ENCODE measurements around the gene TM6SF1. TPM values are rescaled to one million over a fixed set of nuclear protein-coding genes. Genes with fewer than 3 reads are reported as not detected.
A peak's percentile ranks its signal among the peaks of the same experiment; 100 is the strongest.

Gene TM6SF1
- total RNA-seq, 2 donors from 2014 or later = 0.84 to 2.6 TPM

DNA sequence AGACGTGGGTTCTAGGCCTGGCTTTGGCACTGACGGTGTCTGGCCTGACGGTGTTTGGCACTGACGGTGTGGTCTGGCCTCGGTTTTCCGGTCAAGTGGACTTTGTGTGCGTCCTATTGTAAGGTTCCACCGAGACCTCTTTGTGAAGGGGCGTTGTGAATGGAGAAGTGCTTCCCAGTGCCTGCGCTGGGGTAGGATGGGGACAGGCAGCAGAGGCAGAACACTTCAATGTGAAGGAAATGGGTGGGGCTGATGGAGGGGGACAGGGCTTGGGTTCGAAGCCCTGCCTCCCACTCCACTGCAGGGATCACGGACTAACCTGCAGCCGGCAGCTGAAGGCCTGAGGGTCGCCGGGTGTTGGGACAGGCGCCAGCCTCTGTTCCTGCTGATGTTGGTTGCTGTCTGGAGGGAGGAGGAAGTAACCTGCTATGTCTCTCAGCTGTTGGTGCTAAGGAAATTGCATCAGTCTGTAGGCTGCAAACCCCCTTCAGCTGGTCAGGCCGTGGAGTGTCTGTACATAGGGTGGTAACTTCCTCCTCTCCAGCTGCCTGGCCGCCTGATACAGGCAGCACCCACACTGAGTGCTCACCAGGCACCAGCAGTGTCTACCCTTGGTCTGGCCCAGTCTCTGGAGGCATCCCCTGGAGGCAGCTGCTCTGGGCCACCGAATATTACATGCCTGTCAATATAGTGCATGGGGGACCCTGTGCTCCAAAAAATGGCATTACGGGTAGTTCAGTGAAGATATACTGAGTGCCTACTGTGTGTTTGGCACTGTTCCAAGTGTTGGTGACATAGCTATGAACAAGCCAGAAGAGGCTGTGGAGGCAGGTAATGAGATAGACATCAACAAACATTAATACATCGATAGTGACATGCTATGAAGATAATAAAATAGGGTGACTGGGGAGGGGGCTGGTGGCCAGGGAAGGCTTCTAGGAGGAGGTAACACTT lies 1.1 kb downstream of the TM6SF1 start:
- ATAC-seq (peak; percentile 66), DNase-seq (ENCODE audit: low spot score in 2 of 2) (peak in 1 of 2 donors; percentile 10)
- Mint-ChIP-seq H3K36me3 (peaks cover 5 to 6% of the 10 kb centered on the region in 2 donors), H3K27ac (peak overlapping the region in 1 of 2 donors; percentile 66), H3K9me3 (peaks cover 5% of the 10 kb centered on the region in 2 donors)

DNA sequence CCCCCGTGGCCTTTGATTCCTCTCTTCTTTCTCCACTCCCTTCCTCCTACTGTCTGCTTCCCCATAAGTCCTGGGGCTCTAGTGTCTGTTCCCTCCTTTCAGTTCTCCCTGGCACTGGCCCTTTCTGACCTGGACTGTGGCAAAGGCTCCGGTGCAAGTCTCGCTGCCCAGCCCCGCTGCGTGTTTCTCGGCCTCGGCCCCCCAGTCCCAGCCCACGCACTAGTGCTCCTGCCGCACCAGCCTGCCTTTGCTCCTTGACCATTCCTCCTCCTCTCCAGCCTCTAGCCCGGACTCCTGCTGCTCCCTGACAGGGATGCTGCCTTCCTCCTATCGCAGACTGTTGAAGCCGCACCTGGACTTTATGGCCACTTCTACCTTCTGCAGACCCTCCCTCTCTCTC lies 2.1 kb downstream of the TM6SF1 start:
- DNase-seq (ENCODE audit: low spot score in 2 of 2) (no peak), ATAC-seq (no peak)
- Mint-ChIP-seq H3K27ac (no peak overlapping the region), H3K36me3 (peaks cover 5 to 6% of the 10 kb centered on the region in 2 donors), H3K9me3 (peaks cover 5% of the 10 kb centered on the region in 2 donors)

DNA sequence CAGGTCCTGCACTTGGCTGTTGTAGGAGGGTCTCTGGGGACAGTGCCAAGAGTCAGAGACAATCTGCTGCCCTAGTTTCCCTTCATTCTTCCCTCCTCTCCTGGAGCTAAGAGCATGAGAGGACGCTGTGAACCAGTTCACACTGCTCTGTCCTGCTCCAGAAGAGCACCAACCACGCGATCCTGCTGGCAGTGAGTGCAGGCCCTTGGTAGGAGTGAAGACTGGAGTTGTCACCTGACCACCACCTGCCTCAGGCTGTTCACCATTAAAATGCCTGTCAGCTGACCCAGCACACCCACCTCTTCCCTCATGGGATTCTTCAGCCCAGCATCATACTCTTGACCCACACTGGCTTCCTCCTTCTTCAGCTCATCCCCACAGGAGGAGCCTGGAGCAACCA lies 2.9 kb downstream of the TM6SF1 start:
- H3K9me3 Mint-ChIP-seq = peaks cover 5% of the 10 kb centered on the region in 2 donors
- DNase-seq (ENCODE audit: low spot score in 2 of 2) (no peak), ATAC-seq (no peak)
- no peak overlapping the region for H3K27ac Mint-ChIP-seq
- peaks cover 5 to 6% of the 10 kb centered on the region in 2 donors for H3K36me3 Mint-ChIP-seq

DNA sequence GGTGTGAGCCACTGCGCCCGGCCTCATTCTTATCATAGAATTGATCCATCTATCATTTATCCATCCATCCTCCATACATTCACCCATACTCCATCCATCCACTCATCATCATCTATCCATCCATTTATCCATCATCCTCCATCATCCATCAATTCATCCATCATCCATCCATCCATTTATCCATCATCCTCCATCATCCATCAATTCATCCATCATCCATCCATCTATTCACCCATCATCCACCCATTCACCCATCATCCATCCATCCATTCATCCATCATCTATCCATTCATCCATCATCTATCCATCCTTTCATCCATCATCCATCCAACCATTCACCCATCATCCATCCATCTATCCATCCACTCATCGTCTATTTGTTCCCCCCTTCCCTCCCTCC lies 3.7 kb downstream of the TM6SF1 start:
- peaks cover 5% of the 10 kb centered on the region in 2 donors for H3K9me3 Mint-ChIP-seq
- H3K36me3 Mint-ChIP-seq = peaks cover 5 to 6% of the 10 kb centered on the region in 2 donors
- ATAC-seq (no peak), DNase-seq (ENCODE audit: low spot score in 2 of 2) (no peak)
- no peak overlapping the region for H3K27ac Mint-ChIP-seq

DNA sequence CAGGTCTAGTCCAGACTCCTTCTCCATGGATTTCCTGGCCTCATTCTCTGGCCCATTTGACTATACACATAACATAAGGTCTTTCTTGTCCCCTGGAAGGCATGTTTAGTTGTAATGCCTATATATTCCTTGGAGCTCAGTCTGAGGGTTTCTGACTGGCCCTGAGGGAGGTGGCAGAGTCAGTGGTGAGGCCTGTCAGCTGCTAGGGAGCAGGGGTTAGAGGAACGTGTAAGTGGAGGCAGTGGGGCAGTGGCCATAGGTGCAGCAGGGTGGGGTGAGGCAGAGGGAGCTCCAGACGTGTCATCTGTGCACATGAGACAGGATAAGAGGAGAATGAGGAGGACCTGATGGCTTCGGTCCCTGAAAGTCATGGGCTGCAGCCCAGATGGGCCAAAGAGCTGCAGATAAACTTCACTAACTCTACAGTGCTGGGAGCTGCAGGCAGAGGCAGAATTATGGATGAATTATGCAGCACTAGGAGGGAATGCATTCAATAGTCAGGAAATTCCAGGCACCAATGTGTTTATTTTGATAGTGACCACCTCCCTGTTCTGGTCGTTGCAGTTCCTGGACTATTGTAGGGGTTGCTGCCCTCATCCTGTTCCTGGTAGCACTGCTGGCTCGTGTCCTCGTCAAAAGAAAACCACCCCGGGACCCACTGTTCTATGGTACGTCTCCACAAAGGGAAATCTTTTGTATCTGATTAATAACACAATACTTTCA lies 4.9 kb downstream of the TM6SF1 start:
- H3K9me3 Mint-ChIP-seq = peaks cover 5% of the 10 kb centered on the region in 2 donors
- no peak overlapping the region for H3K27ac Mint-ChIP-seq
- no peaks in the 10 kb centered on the region for H3K36me3 Mint-ChIP-seq
- DNase-seq (ENCODE audit: low spot score in 2 of 2) = no peak
- ATAC-seq = no peak

DNA sequence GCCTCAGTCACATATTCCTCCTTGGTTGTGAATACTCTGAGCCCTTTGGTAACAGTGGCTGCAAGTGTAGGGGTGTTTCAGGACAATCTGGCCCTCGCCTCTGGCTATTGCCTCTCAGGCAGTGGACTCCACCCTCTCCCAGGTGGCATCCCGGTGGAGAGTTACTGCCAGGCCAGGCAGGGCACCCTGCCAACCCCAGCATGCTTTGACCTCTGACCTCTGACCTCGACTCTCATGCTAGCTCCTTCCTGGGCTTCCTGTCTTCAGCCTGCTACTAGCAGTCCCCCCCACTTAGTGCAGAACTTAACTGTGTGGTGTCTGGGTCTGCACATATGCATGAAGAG lies 5.5 kb downstream of the TM6SF1 start:
- no peak overlapping the region for H3K27ac Mint-ChIP-seq
- no peak for DNase-seq (ENCODE audit: low spot score in 2 of 2)
- H3K9me3 Mint-ChIP-seq = peaks cover 5% of the 10 kb centered on the region in 2 donors

DNA sequence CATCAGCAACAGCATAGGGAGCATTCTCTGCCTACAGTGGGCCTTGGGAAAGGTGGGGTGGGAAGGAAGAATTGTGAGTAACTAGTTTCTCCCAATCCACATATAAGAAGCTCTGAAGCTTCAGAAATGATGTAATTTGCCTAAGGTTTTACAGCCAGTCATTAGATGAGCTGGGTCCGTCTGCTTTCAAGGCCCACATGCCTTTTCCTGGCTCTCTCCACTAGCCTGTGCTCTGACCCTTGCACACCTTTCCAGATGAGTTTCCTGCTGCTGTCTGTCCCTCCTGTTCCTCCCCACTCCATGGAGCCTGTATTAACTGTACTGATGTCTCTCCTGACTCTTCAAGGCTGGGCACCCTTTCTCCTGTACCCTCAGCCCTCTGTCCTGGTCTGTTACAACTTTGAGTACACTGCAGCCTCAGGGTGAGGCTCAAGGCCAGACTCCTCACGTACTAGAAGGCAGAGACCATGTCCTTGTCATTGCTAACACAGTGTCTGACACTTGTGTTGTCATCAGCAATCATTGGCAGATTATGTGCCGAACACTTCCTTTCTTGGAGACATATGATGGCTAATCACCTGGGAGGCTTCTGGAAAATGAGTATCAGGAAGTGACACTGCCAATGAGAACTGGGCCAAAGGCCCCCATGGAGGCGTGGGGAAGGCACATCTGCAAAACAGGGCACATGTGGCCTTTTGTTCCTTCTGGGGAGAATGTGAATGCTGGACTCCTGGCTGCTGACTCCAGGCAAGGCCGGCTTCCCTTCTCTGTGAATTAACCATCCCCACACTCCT lies 6.6 kb downstream of the TM6SF1 start:
- H3K27ac Mint-ChIP-seq = peak overlapping the region in 1 of 2 donors; percentile 3
- ATAC-seq = no peak
- no peak for DNase-seq (ENCODE audit: low spot score in 2 of 2)
- no peaks in the 10 kb centered on the region for H3K36me3 Mint-ChIP-seq
- peaks cover 5% of the 10 kb centered on the region in 2 donors for H3K9me3 Mint-ChIP-seq

More for the DNA sequence above, 5.5 kb downstream of the TM6SF1 start:
- ATAC-seq = no peak
- no peaks in the 10 kb centered on the region for H3K36me3 Mint-ChIP-seq

DNA sequence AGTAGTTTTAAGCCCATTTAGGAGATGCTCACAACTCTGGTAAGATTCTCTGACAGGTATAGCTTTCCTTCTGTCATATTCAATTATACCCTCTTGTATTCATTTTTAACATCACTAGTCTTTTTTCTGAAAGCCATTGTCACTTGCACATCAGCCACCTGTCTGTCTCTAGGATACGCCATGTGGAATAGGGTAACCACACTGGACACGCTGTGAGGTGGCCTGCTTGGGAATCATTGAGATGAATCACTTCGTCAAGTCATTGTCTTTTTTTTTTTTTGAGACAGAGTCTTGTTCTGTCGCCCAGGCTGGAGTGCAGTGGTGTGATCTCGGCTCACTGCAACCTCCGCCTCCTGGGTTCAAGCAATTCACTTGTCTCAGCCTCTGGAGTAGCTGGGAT lies 7.4 kb downstream of the TM6SF1 start:
- Mint-ChIP-seq H3K9me3 (peaks cover 5% of the 10 kb centered on the region in 2 donors), H3K27ac (no peak overlapping the region), H3K36me3 (no peaks in the 10 kb centered on the region)
- ATAC-seq (no peak), DNase-seq (ENCODE audit: low spot score in 2 of 2) (no peak)

DNA sequence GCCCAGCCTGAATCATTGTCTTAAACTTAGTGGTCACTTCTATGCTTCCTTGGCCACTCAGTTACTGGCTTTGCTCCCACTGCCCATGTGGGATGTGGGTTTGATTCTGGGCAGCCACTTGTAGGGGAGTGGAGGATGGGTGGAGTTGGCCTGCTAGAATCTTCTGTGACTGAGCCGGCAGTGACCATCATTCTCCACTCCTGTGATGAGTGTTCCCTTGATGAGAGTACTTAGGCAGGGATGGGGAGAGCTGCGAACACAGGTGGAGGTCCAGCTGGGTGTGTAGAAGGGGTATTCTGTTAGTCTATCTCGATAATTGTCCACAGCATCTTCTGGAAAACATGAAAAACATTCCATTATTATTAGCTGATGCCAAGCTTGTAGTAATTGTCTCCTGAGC lies 8.0 kb downstream of the TM6SF1 start:
- no peak for DNase-seq (ENCODE audit: low spot score in 2 of 2)
- Mint-ChIP-seq H3K9me3 (peaks cover 5% of the 10 kb centered on the region in 2 donors), H3K27ac (no peak overlapping the region), H3K36me3 (no peaks in the 10 kb centered on the region)
- peak; percentile 65 for ATAC-seq

DNA sequence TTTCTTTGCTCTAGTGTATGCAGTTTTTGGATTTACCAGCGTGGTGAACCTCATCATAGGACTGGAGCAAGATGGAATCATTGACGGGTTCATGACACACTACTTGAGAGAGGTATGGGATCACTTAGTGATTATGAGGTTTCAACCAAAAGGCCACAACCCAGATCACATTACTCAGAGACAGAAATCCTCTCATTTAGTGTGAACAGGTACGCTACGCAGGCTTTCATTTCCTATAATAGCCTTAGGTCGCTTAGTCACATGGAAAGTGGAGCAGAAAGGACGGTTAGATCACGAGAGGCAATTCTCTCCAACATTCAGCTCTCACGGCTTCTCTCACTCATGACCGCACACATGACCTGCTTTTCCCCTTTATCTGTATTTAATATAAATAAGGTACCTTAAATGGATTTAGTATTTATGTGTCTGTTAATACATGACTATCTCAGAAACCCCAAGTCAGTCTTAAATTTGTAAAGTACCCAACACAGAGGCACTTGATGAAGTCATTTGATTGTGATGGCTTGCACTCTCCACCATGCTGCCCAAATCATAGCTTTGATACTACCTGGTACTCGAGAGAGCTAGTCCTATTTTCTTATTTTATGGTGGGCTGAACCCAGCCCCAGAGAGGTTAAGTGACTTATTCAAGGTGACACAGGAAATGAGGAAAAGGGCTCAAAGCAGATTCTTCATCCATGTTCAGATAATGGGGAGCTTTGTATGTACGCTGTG lies 8.6 kb downstream of the TM6SF1 start:
- Mint-ChIP-seq H3K27ac (no peak overlapping the region), H3K36me3 (no peaks in the 10 kb centered on the region), H3K9me3 (peaks cover 5% of the 10 kb centered on the region in 2 donors)
- ATAC-seq (peak; percentile 85 to 92), DNase-seq (ENCODE audit: low spot score in 2 of 2) (no peak)

DNA sequence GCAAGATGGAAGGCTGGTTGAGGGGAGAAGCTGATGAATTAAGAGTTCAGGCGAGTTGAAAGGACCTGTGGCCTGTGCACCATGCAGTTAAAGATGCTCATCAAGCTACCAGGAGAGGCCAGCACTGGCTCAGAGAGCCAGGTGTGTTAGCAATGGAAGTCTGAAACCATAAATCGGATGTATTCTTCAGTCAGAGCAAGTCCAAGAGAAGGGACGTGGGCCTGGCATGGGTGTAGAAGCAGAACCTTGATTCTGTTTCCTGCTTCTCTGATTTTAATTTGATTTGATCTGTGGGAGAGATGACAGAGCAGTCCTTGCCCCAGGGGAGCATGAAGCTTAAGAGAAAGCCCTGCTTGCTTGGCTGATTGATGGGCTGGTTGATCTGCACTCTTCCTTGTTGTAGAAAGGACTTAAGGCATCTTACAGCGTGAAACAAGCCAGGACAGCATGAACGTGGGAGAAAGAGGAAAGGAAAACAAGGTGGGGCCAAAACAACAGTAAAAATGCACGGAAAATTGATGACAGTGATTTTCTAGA lies 10.9 kb downstream of the TM6SF1 start:
- Mint-ChIP-seq H3K36me3 (no peaks in the 10 kb centered on the region), H3K9me3 (no peaks in the 10 kb centered on the region), H3K27ac (no peak overlapping the region)
- ATAC-seq = no peak
- DNase-seq (ENCODE audit: low spot score in 2 of 2) = no peak

DNA sequence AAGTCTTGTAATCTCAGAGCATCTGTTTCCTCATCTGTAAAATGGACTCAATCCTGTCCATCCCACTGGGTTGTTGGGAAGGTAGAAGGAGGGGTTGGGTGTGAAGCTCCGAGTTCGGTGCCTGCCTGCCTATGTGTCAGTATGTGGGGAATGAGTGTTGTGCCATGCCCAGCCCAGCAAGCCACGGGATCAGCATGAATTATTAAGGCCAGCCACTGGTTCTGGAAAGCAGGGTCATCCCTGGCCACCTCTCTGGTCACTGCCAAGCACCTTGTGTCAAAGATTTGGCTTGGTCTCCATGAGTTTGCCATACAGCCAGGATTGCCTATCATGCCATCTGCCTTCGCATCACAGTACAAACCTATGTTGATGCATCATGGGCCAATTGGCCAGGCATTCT lies 11.5 kb downstream of the TM6SF1 start:
- DNase-seq (ENCODE audit: low spot score in 2 of 2) (no peak), ATAC-seq (no peak)
- Mint-ChIP-seq H3K27ac (no peak overlapping the region), H3K9me3 (no peaks in the 10 kb centered on the region), H3K36me3 (no peaks in the 10 kb centered on the region)

DNA sequence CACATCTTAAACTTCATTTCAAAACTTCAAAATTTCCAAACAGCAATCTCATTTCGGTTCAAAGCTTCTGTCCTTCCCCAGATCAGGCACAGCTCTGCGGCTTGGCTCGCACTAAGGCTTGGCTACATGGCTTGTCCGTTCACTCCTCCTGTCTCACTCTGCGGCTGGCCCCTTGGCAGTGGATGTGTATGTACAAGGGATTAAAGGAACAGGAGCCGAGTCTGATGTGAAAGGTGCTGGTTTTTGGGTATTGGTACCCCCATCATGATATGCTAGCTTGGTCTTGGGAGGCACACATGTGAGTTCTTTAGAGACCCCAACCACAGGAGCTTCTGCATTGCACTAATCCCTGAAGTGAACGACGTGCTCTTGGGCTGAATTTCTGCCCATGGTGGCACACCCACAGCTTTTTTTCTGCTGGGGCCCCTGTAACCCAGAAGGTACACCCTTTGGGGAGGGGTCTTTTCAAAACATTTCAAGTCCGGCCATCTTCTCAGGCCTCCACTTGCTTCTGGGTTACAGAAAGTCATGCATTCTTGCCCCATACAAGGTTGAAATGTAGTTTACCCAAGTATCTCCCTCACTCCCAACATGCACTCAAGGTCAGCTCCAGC lies 12.6 kb downstream of the TM6SF1 start:
- ATAC-seq = no peak

DNA sequence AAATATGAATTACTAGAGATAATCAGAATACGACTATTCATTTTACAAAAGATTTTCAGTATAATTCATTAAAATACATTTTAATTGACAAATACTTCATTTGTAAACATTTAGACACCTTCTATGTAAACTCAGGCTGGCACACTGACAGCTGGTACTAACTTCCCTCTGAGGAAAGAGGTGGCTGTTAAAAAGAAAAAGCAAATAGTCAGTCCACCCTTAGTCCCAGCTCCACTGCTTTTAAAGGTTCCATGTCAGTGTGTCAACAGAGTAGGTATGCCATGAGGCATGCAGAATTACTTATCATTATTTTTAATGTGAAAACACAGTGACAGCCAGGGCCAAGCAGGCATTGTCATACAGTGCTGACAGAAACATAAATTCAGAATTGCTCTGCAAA lies 16.1 kb downstream of the TM6SF1 start:
- ATAC-seq (no peak), DNase-seq (ENCODE audit: low spot score in 2 of 2) (no peak)
- Mint-ChIP-seq H3K27ac (no peak overlapping the region), H3K9me3 (no peaks in the 10 kb centered on the region), H3K36me3 (no peaks in the 10 kb centered on the region)

More for the DNA sequence above, 12.6 kb downstream of the TM6SF1 start:
- Mint-ChIP-seq H3K27ac (no peak overlapping the region), H3K36me3 (no peaks in the 10 kb centered on the region), H3K9me3 (no peaks in the 10 kb centered on the region)
- DNase-seq (ENCODE audit: low spot score in 2 of 2) = no peak

DNA sequence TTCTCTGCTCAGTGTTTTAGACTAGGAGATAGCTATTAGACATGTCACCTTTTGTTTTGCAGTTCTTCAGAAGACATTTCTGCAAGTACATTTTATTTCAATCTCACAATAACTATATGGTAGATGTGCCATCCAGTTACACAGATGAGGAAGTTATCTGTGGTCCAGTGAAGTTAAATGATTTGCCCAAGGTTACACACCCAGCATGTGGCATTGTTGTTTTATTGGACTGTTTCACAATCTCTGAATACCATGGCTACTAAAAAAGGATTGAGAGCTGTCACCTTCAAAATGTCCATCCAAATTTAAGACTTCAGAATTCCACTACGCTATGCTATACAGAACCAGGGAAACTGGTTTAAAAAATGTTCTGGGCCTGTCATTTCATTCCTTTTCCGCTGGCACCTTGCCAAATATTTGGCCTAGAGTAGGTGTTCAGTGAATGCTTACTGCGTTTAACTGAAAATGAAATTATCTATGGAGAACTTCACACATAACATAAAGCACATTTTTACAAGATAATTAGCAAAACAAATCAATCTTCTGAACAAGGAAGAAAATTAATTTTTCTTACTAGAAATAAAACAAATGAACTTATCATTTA lies 20.2 kb downstream of the TM6SF1 start:
- H3K27ac Mint-ChIP-seq = no peak overlapping the region
- H3K9me3 Mint-ChIP-seq = no peaks in the 10 kb centered on the region
- no peak for ATAC-seq
- H3K36me3 Mint-ChIP-seq = no peaks in the 10 kb centered on the region
- DNase-seq (ENCODE audit: low spot score in 2 of 2) = no peak
